ENCODE measurements around the gene TM9SF2.
"Not testable (repeated sequence)": the region's sequence is repeated elsewhere in the genome, so short reads cannot be mapped to it uniquely, and the experiment has no call there.

TM9SF2 gene

DNA sequence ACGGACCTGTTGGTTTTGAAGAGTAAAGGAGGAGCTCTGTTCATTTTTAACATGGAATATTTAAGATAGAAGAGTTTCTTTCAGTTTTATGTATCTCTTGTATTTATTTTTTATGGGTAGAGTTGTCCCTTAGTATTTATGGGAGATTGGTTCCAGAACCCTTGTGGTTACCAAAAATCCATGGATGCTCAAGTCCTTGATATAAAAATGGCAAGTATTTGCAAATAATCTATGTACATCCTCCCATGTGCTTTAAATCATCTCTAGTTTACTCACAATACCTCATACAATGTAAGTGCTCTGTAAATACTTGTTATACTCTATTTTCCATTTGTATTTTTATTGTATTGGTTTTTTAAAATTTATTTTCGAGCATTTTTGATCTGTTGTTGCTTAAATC lies 63.1 kb downstream of the TM9SF2 start:
- TF ChIP-seq CTCF (IDR thresholded peaks at IDR 0.05; ENCODE audit: low read depth, low read length, missing control alignments): no peak
- DNase-seq (ENCODE audit: low read depth): no peak
- no peak overlapping the region for H3K4me3 ChIP-seq (ENCODE audit: low read depth, low read length)

GRCh38 chr13:99565478-99566124 lies 64.3 kb downstream of the TM9SF2 start:
- H3K4me3 ChIP-seq (ENCODE audit: low read depth, low read length): no peak overlapping the region
- no peak for DNase-seq (ENCODE audit: low read depth)
- no peak for TF ChIP-seq CTCF (IDR thresholded peaks at IDR 0.05; ENCODE audit: low read depth, low read length, missing control alignments)

- no peak for TF ChIP-seq CTCF (IDR thresholded peaks at IDR 0.05; ENCODE audit: low read depth, low read length, missing control alignments)
- no peak for DNase-seq (ENCODE audit: low read depth)
- no peak overlapping the region for H3K4me3 ChIP-seq (ENCODE audit: low read depth, low read length)
Measured at GRCh38 chr13:99566125-99567083, 65.1 kb downstream of the TM9SF2 start.

GRCh38 chr13:99568901-99569300 lies 67.6 kb downstream of the TM9SF2 start:
- not testable (repeated sequence) for H3K4me3 ChIP-seq (ENCODE audit: low read depth, low read length); DNase-seq (ENCODE audit: low read depth)

DNA sequence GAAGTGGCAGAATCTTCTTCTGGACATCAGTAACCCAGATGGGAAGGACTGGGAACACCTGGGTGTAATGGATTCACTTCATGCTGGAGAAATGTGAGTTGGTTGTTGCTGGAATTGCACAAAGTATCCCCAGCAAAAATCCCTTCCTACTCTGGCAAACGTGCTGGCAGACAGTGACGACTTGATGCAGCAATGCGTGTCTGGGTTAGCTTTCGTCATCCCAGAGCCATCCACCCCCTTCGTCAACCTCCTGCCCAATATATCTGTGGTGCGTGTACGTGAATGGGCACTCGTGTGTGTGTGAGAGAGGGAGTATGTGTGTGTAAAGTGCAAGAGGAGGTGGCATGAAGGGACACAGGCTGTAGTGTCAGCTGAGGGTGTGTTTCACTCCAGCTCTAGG lies 70.9 kb downstream of the TM9SF2 start:
- no peak for DNase-seq (ENCODE audit: low read depth)
- TF ChIP-seq CTCF (IDR thresholded peaks at IDR 0.05; ENCODE audit: low read depth, low read length, missing control alignments): no peak
- no peak overlapping the region for H3K4me3 ChIP-seq (ENCODE audit: low read depth, low read length)

GRCh38 chr13:99572921-99573320 lies 71.6 kb downstream of the TM9SF2 start:
- TF ChIP-seq CTCF (IDR thresholded peaks at IDR 0.05; ENCODE audit: low read depth, low read length, missing control alignments): no peak
- DNase-seq (ENCODE audit: low read depth): no peak
- no peak overlapping the region for H3K4me3 ChIP-seq (ENCODE audit: low read depth, low read length)

- H3K4me3 ChIP-seq (ENCODE audit: low read depth, low read length): no peak overlapping the region
- no peak for DNase-seq (ENCODE audit: low read depth)
- TF ChIP-seq CTCF (IDR thresholded peaks at IDR 0.05; ENCODE audit: low read depth, low read length, missing control alignments): no peak
Measured at GRCh38 chr13:99575376-99576120, 74.3 kb downstream of the TM9SF2 start.
